GM19351 (cell line): ENCODE results near the gene LTBP3.

Experiments
- ATAC-seq: cut with Tn5 transposase; IDR thresholded peaks from one replicate; pipeline ENCODE4 v1.9.1; 2021; ENCODE audit warnings: mild to moderate bottlenecking, moderate library complexity; ENCODE audit not compliant: unreplicated experiment

Gene LTBP3

GRCh38 chr11:65586247-65586630 lies 28.1 kb upstream of the LTBP3 start:
- ATAC-seq = no peak

GRCh38 chr11:65585396-65586246 lies 27.5 kb upstream of the LTBP3 start:
- no peak for ATAC-seq

GRCh38 chr11:65584723-65585171 lies 26.6 kb upstream of the LTBP3 start:
- no peak for ATAC-seq

DNA sequence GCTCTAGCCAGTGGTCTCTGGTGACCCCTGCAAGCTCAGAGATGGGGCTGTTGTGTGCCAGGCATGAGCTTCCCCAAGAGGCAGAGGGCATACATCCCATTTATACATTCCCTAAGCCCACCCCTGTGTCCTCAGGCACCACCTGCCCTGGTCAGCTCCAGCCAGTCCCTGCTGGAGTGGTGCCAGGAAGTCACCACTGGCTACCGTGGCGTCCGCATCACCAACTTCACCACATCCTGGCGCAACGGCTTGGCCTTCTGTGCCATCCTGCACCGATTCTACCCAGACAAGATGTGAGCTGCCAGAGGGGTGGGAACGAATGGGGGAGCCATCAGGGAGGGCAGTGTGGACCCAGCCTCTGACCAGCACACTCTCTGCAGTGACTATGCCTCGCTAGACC lies 25.9 kb upstream of the LTBP3 start:
- ATAC-seq = no peak

DNA sequence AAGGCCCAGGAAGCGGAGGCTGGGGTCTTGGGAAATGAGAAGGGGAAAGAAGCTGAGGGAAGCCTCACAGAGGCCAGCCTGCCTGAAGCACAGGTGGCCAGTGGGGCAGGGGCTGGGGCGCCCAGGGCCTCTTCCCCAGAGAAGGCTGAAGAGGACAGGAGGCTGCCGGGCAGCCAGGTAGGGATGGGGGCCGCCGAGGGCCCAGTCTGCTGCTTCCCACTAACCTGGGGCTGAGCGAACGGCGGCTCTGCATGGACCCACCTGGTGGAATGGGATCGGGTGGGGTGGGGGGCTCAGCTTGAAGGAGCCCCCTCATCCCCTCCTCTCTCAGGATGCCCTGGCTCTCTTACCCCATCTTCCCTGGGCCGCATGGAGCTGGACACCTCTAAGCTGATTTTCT lies 25.4 kb upstream of the LTBP3 start:
- ATAC-seq = no peak

DNA sequence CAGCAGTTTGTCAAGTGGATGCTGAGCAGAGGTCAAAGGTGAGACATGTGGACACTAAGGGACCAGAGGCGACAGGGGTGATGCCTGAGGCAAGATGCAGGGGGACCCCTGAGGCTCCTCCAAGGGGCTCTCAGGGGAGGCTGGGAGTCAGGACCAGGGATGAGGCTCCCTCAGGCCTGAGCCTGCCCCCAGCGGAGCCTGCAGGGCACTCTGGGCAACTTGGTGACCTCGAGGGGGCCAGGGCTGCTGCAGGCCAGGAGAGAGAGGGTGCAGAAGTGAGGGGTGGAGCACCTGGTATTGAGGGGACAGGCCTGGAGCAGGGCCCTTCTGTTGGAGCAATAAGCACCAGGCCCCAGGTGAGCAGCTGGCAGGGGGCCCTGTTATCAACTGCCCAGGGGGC lies 23.8 kb upstream of the LTBP3 start:
- ATAC-seq = no peak

DNA sequence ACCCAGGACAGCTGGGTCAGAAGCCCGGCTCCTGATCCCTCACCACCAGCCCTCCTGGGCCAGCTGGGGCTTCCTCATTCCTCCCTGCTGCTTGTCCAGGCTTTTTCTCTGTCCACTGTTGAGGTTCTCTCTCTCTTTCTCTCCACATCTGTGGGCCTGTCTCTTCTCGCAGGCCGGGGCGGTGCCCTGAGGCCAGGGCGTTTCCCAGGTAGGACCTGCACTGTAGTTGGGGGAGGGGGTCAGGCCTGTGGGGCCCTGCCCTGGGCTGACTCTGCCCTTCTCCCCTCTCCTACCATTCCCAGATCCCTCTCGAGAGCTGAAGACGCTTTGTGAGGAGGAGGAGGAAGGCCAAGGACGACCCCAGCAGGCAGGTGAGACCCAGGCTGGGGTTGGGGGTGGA lies 22.6 kb upstream of the LTBP3 start:
- no peak for ATAC-seq

DNA sequence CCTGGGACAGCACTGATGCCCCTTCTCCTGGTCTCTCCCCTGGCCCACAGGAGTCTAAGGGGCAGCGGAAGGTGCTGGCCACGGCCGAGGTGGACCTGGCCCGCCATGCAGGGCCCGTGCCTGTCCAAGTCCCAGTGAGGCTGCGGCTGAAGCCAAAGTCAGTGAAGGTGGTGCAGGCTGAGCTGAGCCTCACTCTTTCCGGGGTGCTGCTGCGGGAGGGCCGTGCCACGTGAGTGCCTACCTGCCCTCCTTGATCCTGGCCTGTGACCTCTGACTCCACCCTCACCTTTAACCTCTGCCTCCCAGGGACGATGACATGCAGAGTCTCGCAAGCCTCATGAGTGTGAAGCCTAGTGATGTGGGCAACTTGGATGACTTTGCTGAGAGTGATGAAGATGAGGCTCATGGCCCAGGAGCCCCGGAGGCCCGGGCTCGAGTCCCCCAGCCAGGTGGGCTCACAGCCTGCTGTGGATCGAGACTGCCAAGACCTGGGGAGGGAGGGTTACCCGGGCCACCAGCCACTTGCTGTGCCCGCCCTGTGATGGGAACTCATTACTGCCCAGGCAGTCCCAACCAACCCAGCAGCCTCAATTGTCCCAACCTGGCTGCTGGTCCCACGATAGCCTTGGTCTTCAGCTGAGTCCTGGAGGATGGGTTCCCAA lies 22.0 kb upstream of the LTBP3 start:
- no peak for ATAC-seq

GRCh38 chr11:65579291-65579690 lies 21.1 kb upstream of the LTBP3 start:
- no peak for ATAC-seq

DNA sequence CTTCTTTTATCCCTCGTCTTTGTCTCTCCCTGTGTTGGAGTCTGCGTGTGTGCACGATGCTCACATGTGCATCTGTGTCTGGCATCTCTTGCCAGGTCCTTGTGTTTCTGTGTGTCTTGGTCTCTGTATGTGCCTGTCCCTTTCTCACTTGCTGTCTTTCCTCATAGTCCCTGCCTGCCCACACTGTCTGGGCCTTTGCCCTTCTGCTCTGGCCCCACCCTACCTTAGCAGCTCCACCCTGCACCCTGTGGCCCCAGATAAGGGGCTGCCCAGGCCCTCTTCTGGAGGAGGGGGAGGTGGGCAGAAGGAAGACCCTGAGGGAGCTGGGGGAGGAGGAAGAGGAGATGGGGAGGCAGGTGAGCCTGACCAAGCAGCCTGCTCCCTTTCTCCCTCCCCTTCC lies 20.5 kb upstream of the LTBP3 start:
- ATAC-seq = no peak

GRCh38 chr11:65578134-65578533 lies 20.0 kb upstream of the LTBP3 start:
- ATAC-seq = no peak

DNA sequence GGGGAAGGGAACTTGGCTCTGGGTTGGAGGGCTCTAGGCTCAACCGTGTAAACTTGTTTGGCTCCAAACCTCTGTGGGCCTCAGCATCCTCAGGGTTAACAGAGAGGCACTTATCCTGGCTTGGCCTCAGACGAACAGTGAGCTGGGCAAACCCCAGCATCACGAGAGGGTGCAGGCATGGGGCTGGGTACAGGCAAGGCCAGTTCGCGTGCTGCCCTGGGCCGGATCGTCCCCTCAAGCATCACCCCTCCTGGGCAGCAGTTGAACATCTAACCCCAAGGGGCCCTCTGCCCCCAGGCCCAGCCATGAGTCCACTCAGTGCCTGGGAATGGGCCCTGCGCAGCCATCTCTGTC lies 19.6 kb upstream of the LTBP3 start:
- no peak for ATAC-seq

DNA sequence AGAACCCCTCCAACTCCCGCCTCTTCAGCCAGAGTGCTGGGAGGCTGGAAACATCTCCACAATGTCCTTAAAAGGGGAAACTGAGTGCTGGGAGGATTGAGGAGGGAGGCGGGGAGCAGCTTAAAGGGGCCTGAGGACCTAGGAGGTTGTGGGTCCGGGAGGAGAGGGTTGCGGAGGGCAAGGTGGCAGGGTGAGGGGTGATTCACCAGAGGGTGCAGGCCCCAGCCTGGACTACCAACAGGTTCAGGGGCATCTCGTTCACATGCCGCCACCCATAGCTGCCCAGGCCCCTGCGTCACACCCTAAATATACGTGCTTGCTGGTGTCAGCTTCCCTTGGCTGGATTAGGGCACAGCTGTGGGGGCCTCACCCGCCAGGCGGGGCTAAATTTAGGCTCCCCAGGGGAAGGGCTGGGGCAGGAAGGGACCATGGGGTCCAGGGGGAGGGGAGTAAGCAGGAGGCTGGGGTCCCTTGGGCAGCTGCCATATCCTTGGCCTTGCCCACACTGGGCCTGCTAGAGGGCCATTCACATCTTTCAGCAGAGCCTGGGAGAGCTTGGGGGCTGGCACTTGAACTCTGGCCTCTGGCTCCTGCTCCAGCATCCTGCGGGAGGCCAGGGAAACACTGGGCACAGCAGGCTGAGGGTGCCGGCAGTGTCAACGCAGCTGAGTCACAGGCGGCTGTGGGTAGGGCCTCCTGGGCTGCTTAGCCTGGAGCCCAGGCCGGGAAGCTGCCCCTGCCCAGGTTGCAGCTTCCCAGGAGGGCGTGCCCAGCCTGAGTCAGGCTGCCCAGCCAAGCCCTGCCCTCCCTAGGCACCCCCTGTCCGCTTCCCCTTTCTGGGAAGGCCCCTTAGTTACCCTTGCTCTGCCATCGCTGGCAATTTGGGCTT lies 19.0 kb upstream of the LTBP3 start:
- ATAC-seq = no peak

- ATAC-seq = no peak
Observed at GRCh38 chr11:65576232-65576866, 18.2 kb upstream of the LTBP3 start.

DNA sequence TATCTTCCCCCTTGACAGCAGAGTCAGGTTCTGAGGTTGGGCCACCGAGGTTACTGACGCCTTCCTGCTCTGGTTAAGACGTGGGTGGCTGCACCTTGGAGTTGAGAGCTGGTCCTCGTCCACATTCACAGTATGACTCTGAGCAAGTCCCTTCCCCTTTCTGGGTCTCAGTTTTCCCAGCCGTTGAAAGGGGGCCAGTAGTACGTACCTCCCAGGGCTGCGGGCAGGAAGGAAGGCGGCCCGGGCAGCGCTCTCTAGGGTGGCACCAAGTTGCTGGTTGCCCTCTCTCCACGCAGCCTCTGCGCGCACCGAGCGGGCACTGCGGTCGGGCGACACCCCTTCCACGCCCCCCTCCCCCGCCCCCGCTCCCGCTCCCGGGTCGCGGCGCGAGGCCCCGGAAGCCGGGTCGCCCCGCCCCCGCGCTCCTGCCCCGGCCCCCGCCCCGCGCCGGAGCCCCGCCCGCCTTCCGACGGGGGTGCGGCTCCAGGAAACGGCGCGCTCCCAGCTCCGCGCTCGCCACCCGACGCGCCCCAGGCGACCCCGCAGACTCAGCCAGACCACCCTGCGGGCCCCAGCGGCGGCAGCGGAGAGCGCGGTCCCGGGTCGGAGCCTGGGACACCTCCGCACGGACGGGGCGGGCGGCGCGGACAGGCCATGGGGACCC lies 17.5 kb upstream of the LTBP3 start, which contains the start of gene EHBP1L1:
TSS of gene EHBP1L1 (plus strand) at position 486 of the 664 bp plus-strand sequence. CDS start 250 bp downstream, outside the sequence.
- peak; percentile 32 for ATAC-seq

DNA sequence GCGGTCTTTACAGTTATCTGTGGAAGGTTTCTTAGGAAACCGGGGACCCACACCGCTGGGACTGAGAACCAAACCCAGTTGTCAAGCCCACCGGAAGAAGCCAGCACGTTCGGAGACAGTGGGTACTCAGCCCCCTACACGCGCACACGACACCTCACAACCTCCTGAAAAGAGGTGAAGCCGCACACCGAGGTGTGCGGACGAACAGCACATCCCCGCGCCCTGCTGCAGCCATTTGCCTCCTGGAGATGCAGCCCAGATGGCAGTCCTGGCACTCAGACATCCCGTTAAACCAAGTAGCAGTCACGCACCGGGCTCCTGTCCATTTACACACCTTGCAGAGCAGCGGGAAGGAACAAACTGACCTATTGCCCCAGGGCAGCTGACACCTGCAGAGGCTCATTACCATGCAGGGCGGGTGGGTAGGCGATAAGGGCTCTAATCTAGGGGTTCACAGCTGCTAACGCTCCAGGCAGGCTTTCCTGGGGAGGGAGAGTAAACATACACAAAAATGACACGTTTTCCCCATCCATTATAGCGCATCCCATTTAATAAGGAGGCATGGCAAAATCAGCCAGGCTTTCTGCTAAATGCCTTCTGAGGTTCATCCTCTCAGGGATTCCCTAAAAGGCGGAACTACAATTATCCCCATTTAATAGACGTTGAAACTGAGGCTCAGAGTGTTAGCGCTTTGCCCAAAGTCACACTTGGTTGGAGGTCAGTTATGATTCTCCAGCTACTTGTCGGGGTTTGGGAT lies 16.8 kb upstream of the LTBP3 start:
- ATAC-seq = no peak

DNA sequence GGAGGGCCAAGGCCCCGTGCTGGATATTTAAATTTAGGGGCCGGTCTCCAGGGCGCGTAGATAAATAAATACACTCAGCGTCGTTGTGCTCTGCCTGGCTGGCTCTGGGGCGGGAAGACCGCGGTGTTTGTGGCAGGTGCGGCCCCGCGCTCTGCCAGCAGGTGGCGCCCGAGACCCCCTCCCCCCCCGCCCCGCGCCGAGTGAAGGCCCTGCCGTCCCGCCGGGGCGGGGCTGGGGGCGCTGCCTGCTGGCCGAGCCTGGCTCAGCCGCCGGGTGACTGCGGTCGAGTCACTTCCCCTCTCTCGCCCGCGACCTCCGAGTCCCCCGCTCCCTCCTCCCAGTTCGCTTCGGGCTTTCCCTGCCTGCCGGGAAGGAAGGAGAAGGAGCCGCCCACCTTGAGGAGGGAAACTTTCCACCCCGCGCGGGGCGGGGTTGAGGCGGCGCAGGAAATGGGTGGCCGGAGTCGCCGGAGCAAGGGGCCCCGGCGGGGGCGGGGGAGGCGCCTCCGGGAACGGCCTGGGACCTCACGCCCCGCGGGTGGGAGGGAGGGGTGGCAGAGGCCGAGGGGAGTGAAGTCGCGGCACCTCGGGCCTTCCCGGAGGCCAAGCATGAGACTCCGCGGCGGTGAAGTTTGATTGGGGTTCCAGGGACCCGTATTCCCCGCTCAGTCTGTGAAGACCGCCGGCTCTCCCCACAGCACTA lies 16.1 kb upstream of the LTBP3 start:
- peak; percentile 31 for ATAC-seq

DNA sequence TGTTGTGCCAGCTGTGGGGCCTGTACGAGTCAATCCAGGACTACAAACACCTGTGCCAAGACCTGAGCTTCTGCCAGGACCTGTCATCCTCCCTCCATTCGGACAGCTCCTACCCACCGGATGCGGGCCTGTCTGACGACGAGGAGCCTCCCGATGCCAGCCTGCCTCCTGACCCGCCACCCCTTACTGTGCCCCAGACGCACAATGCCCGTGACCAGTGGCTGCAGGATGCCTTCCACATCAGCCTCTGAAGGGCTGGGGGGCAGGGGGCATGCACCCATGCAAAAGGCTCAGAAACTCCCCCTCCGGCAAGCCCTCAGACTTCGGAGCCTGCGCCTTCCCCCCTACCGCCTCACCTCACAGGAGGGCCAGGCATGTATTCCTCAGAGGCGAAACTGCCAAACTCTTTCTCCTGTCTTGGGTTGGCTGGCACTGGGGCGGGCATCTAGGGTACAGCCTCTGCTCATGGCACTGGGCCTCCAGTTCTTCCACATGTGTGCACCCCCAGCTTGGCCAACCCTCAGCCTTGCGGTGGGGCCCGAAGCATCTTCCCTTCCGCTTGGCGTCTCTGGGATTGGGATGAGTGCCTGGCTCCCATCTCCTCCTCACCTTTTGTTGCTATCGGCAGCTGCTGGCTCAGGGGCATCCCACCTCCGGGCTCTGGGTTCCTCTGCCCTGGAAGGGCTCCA lies 15.4 kb upstream of the LTBP3 start:
- ATAC-seq = no peak
